Measurements from ENCODE around the gene FZD8. TPM values are rescaled to one million over a fixed set of nuclear protein-coding genes. Genes with fewer than 3 reads are reported as not detected.

FZD8 gene
- total RNA-seq, 2 donors from 2014 or later = 11.0 to 11.7 TPM

GRCh38 chr10:35684586-35684985, 42.5 kb upstream of the FZD8 start:
- intact Hi-C loops (cut with DNase I) = no loop called here
- TF ChIP-seq, protein P1, sequence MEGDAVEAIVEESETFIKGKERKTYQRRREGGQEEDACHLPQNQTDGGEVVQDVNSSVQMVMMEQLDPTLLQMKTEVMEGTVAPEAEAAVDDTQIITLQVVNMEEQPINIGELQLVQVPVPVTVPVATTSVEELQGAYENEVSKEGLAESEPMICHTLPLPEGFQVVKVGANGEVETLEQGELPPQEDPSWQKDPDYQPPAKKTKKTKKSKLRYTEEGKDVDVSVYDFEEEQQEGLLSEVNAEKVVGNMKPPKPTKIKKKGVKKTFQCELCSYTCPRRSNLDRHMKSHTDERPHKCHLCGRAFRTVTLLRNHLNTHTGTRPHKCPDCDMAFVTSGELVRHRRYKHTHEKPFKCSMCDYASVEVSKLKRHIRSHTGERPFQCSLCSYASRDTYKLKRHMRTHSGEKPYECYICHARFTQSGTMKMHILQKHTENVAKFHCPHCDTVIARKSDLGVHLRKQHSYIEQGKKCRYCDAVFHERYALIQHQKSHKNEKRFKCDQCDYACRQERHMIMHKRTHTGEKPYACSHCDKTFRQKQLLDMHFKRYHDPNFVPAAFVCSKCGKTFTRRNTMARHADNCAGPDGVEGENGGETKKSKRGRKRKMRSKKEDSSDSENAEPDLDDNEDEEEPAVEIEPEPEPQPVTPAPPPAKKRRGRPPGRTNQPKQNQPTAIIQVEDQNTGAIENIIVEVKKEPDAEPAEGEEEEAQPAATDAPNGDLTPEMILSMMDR (IDR thresholded peaks at IDR 0.05) = no peak
- Histone ChIP-seq H3K9me3 (no peaks in the 10 kb centered on the region), H3K27me3 (no peaks in the 10 kb centered on the region), H3K27ac (no peak overlapping the region), H3K4me3 (no peak overlapping the region), H3K36me3 (no peaks in the 10 kb centered on the region), H3K4me1 (no peaks in the 10 kb centered on the region), H3K9ac (ENCODE audit: low read depth in 2 of 2, low read length in 2 of 2) (no peak overlapping the region)
- no peak for DNase-seq

- Histone ChIP-seq H3K27ac (no peak overlapping the region), H3K9me3 (no peaks in the 10 kb centered on the region), H3K4me1 (no peaks in the 10 kb centered on the region), H3K9ac (ENCODE audit: low read depth in 2 of 2, low read length in 2 of 2) (no peak overlapping the region), H3K27me3 (no peaks in the 10 kb centered on the region), H3K36me3 (no peaks in the 10 kb centered on the region), H3K4me3 (no peak overlapping the region)
- TF ChIP-seq, protein P1 (IDR thresholded peaks at IDR 0.05) = no peak
- no peak for DNase-seq
- intact Hi-C loops (cut with DNase I) = no loop called here
These were observed 33.8 kb upstream of the FZD8 start for GRCh38 chr10:35675846-35676245.

- TF ChIP-seq, protein P1 (IDR thresholded peaks at IDR 0.05) = no peak
- Histone ChIP-seq H3K4me3 (no peak overlapping the region), H3K27ac (no peak overlapping the region), H3K36me3 (no peaks in the 10 kb centered on the region), H3K9me3 (no peaks in the 10 kb centered on the region), H3K27me3 (no peaks in the 10 kb centered on the region), H3K4me1 (no peaks in the 10 kb centered on the region), H3K9ac (ENCODE audit: low read depth in 2 of 2, low read length in 2 of 2) (no peak overlapping the region)
- DNase-seq = no peak
- intact Hi-C loops (cut with DNase I) = no loop called here
These were observed 32.7 kb upstream of the FZD8 start for GRCh38 chr10:35674843-35675242.

GRCh38 chr10:35668865-35669650, 27.0 kb upstream of the FZD8 start:
- intact Hi-C loops (cut with DNase I) = no loop called here

GRCh38 chr10:35667971-35668370, 25.9 kb upstream of the FZD8 start:
- H3K4me3 ChIP-seq = no peak overlapping the region
- no peaks in the 10 kb centered on the region for H3K36me3 ChIP-seq
- H3K27ac ChIP-seq = no peak overlapping the region
- no peak overlapping the region for H3K9ac ChIP-seq (ENCODE audit: low read depth in 2 of 2, low read length in 2 of 2)
- DNase-seq = no peak
- H3K9me3 ChIP-seq = no peaks in the 10 kb centered on the region
- intact Hi-C loops (cut with DNase I) = no loop called here
- no peaks in the 10 kb centered on the region for H3K27me3 ChIP-seq
- TF ChIP-seq, protein P1 (IDR thresholded peaks at IDR 0.05) = no peak
- H3K4me1 ChIP-seq = no peaks in the 10 kb centered on the region

More at GRCh38 chr10:35668865-35669650, 27.0 kb upstream of the FZD8 start:
- TF ChIP-seq, protein P1 (IDR thresholded peaks at IDR 0.05) = no peak
- Histone ChIP-seq H3K9me3 (no peaks in the 10 kb centered on the region), H3K4me3 (no peak overlapping the region), H3K36me3 (no peaks in the 10 kb centered on the region), H3K4me1 (no peaks in the 10 kb centered on the region), H3K27me3 (no peaks in the 10 kb centered on the region), H3K27ac (no peak overlapping the region), H3K9ac (ENCODE audit: low read depth in 2 of 2, low read length in 2 of 2) (no peak overlapping the region)
- DNase-seq = no peak

All from colonic mucosa (tissue), 4 donors.